H9 (cell line): ENCODE results near the gene PCGF2. TPM values are rescaled to one million over a fixed set of nuclear protein-coding genes. Genes with fewer than 3 reads are reported as not detected.

Experiments used
- DNase-seq: peaks from one replicate; pipeline ENCODE4 v3.0.0-alpha.2; 2017
- H2AFZ ChIP-seq: one replicate; pipeline ENCODE4 v1.6.1; 2013; ENCODE audit warnings: mild to moderate bottlenecking, low read length, control low read depth, moderate library complexity
- H2AK5ac ChIP-seq: 2 replicates; pipeline ENCODE4 v1.6.1; 2013; ENCODE audit warnings: low read length, control low read depth, mixed read lengths; ENCODE audit not compliant: insufficient read length
- H2BK120ac ChIP-seq: one replicate; pipeline ENCODE4 v1.6.1; 2013; ENCODE audit warnings: low read depth, mild to moderate bottlenecking, low read length, control low read depth, inconsistent platforms; ENCODE audit not compliant: poor library complexity, severe bottlenecking
- H2BK12ac ChIP-seq: 2 replicates; pipeline ENCODE4 v1.6.1; 2013; ENCODE audit warnings: low read length, control low read depth, mixed read lengths, low read depth; ENCODE audit not compliant: insufficient read length
- H2BK15ac ChIP-seq: 2 replicates; pipeline ENCODE4 v1.6.1; 2013; ENCODE audit warnings: low read depth, low read length, control low read depth
- H2BK20ac ChIP-seq: one replicate; pipeline ENCODE4 v1.6.1; 2013; ENCODE audit warnings: low read depth, mild to moderate bottlenecking, low read length, control low read depth, inconsistent platforms; ENCODE audit not compliant: poor library complexity, severe bottlenecking
- H2BK5ac ChIP-seq: 2 replicates; pipeline ENCODE4 v1.6.1; 2013; ENCODE audit warnings: low read length, control low read depth, mixed read lengths; ENCODE audit not compliant: insufficient read length
- H3K14ac ChIP-seq: 2 replicates; pipeline ENCODE4 v1.6.1; 2013; ENCODE audit warnings: low read length, control low read depth; ENCODE audit not compliant: insufficient read depth
- H3K18ac ChIP-seq: 2 replicates; pipeline ENCODE4 v1.6.1; 2013; ENCODE audit warnings: low read depth, mild to moderate bottlenecking, mixed read lengths, low read length, control low read depth; ENCODE audit not compliant: insufficient read length
- H3K23ac ChIP-seq: 2 replicates; pipeline ENCODE4 v1.6.1; 2013; ENCODE audit warnings: low read length, control low read depth, mixed read lengths, low read depth; ENCODE audit not compliant: insufficient read length
- H3K23me2 ChIP-seq: 2 replicates; pipeline ENCODE4 v1.6.1; 2013; ENCODE audit warnings: low read depth, mild to moderate bottlenecking, mixed read lengths, low read length, control low read depth; ENCODE audit not compliant: insufficient read length, poor library complexity, severe bottlenecking
- H3K27ac ChIP-seq: 2 replicates; pipeline ENCODE4 v1.5.1; 2013; ENCODE audit warnings: low read length, control low read depth, mixed read lengths, low read depth; ENCODE audit not compliant: insufficient read length
- H3K27me3 ChIP-seq: 2 replicates; pipeline ENCODE4 v1.6.1; 2013; ENCODE audit warnings: low read length, control low read depth, inconsistent platforms; ENCODE audit not compliant: insufficient read depth
- H3K4ac ChIP-seq: 2 replicates; pipeline ENCODE4 v1.6.1; 2013; ENCODE audit warnings: low read depth, mild to moderate bottlenecking, control low read depth, inconsistent platforms, low read length, moderate library complexity
- H3K4me1 ChIP-seq: 2 replicates; pipeline ENCODE4 v1.6.1; 2013; ENCODE audit warnings: low read length, control low read depth, inconsistent platforms; ENCODE audit not compliant: insufficient read depth
- H3K4me2 ChIP-seq: 2 replicates; pipeline ENCODE4 v1.6.1; 2013; ENCODE audit warnings: low read length, control low read depth, mixed read lengths; ENCODE audit not compliant: insufficient read length, insufficient read depth
- H3K56ac ChIP-seq: 2 replicates; pipeline ENCODE4 v1.6.1; 2013; ENCODE audit warnings: low read depth, mild to moderate bottlenecking, mixed read lengths, low read length, control low read depth; ENCODE audit not compliant: insufficient read length
- H3K79me1 ChIP-seq: 2 replicates; pipeline ENCODE4 v1.6.1; 2013; ENCODE audit warnings: low read depth, mild to moderate bottlenecking, moderate library complexity, low read length, control low read depth, inconsistent platforms; ENCODE audit not compliant: insufficient read depth, poor library complexity, severe bottlenecking
- H3K79me2 ChIP-seq: 2 replicates; pipeline ENCODE4 v1.6.1; 2013; ENCODE audit warnings: low read length, control low read depth, inconsistent platforms; ENCODE audit not compliant: insufficient read depth
- H3K9ac ChIP-seq: 2 replicates; pipeline ENCODE4 v1.6.1; 2013; ENCODE audit warnings: low read length, control low read depth, mixed read lengths; ENCODE audit not compliant: insufficient read length; ENCODE audit errors: extremely low read depth
- H3K9me3 ChIP-seq: one replicate; pipeline ENCODE4 v1.6.1; 2013; ENCODE audit warnings: low read depth, low read length, inconsistent platforms; ENCODE audit not compliant: control insufficient read depth
- H3T11ph ChIP-seq: one replicate; pipeline ENCODE4 v1.6.1; 2013; ENCODE audit warnings: mild to moderate bottlenecking, low read length, control low read depth, inconsistent platforms
- H4K20me1 ChIP-seq: one replicate; pipeline ENCODE4 v1.6.1; 2013; ENCODE audit not compliant: control insufficient read depth, insufficient read length, insufficient read depth
- H4K5ac ChIP-seq: 2 replicates; pipeline ENCODE4 v1.6.1; 2013; ENCODE audit warnings: low read depth, mild to moderate bottlenecking, mixed read lengths, low read length, control low read depth; ENCODE audit not compliant: insufficient read length
- H4K8ac ChIP-seq: replicated peaks from 2 replicates; pipeline ENCODE4 v1.6.1; 2013; ENCODE audit warnings: low read length, control low read depth, mixed read lengths, low read depth; ENCODE audit not compliant: insufficient read length
- H4K91ac ChIP-seq: 2 replicates; pipeline ENCODE4 v1.6.1; 2013; ENCODE audit warnings: low read depth, mild to moderate bottlenecking, moderate library complexity, mixed read lengths, low read length, control low read depth; ENCODE audit not compliant: insufficient read length
- H3K27ac Mint-ChIP-seq, 3 experiments: 2 replicates in 2 of 3; 3 replicates in 1 of 3; pipeline ENCODE4 v1.8.0; 2020 to 2021; ENCODE audit warnings: mixed read lengths in 3 of 3, mild to moderate bottlenecking in 1 of 3, moderate library complexity in 1 of 3
- H3K27me3 Mint-ChIP-seq: 2 replicates; pipeline ENCODE4 v1.8.0; 2021; ENCODE audit warnings: low read depth, mild to moderate bottlenecking, moderate library complexity, mixed read lengths
- H3K36me3 Mint-ChIP-seq, 3 experiments: 2 replicates in 2 of 3; 3 replicates in 1 of 3; pipeline ENCODE4 v1.8.0; 2020 to 2021; ENCODE audit warnings: low read depth in 3 of 3, mixed read lengths in 3 of 3; ENCODE audit not compliant: insufficient read depth in 1 of 3
- H3K4me1 Mint-ChIP-seq, 2 experiments: 2 replicates each; pipeline ENCODE4 v1.8.0; 2020; ENCODE audit warnings: mixed read lengths in 2 of 2
- H3K4me3 Mint-ChIP-seq, 2 experiments: 2 replicates in 1 of 2; 3 replicates in 1 of 2; pipeline ENCODE4 v1.8.0; 2020 to 2021; ENCODE audit warnings: mild to moderate bottlenecking in 2 of 2, mixed read lengths in 2 of 2, moderate library complexity in 1 of 2
- H3K9me3 Mint-ChIP-seq, 2 experiments: 2 replicates in 1 of 2; 3 replicates in 1 of 2; pipeline ENCODE4 v1.8.0; 2020; ENCODE audit warnings: mild to moderate bottlenecking in 2 of 2, mixed read lengths in 2 of 2, moderate library complexity in 1 of 2
- WGBS: extraction: QIAGEN DNeasy Blood & Tissue Kit; methylation state at CpG from one replicate; pipeline ENCODE4 v1.1.7; 2013; ENCODE audit warnings: missing lambda C conversion rate, low lambda C conversion rate, mixed read lengths; ENCODE audit not compliant: insufficient read length; ENCODE audit errors: extremely low coverage; 5-methylcytosine and 5-hydroxymethylcytosine counted together
- total RNA-seq: library from RNA; stranded (reverse); gene quantifications from 2 replicates; pipeline ENCODE4 v1.2.1, GENCODE V29; 2021
- TF ChIP-seq, protein P1 (sequence below): fragments of 200-600 bp; sonication (generic); conservative IDR thresholded peaks from 3 replicates; pipeline ENCODE4 v1.8.0; 2021; ENCODE audit warnings: antibody characterized with exemption, mild to moderate bottlenecking

PCGF2 gene
- total RNA-seq, 1 experiment from 2014 or later, result 106 TPM

- Mint-ChIP-seq H3K27ac (no peak overlapping the region), H3K9me3 (no peaks in the 10 kb centered on the region), H3K4me3 (no peak overlapping the region), H3K36me3 (peaks cover 45 to 96% (median 77%) of the 10 kb centered on the region in 3 experiments), H3K4me1 (no peaks in the 10 kb centered on the region), H3K27me3 (no peaks in the 10 kb centered on the region)
- H2AFZ ChIP-seq, result no peak overlapping the region
- no peak overlapping the region for H4K5ac ChIP-seq
- no peak overlapping the region for H3K23ac ChIP-seq
- H3K79me1 ChIP-seq, result no peaks in the 10 kb centered on the region
- no peak overlapping the region for H2BK20ac ChIP-seq
- DNase-seq, result no peak
- TF ChIP-seq, protein P1, sequence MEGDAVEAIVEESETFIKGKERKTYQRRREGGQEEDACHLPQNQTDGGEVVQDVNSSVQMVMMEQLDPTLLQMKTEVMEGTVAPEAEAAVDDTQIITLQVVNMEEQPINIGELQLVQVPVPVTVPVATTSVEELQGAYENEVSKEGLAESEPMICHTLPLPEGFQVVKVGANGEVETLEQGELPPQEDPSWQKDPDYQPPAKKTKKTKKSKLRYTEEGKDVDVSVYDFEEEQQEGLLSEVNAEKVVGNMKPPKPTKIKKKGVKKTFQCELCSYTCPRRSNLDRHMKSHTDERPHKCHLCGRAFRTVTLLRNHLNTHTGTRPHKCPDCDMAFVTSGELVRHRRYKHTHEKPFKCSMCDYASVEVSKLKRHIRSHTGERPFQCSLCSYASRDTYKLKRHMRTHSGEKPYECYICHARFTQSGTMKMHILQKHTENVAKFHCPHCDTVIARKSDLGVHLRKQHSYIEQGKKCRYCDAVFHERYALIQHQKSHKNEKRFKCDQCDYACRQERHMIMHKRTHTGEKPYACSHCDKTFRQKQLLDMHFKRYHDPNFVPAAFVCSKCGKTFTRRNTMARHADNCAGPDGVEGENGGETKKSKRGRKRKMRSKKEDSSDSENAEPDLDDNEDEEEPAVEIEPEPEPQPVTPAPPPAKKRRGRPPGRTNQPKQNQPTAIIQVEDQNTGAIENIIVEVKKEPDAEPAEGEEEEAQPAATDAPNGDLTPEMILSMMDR, result no peak
- no peak overlapping the region for H4K8ac ChIP-seq
- no peak overlapping the region for H2BK12ac ChIP-seq
- no peaks in the 10 kb centered on the region for H4K20me1 ChIP-seq
- no peak overlapping the region for H3K27ac ChIP-seq
- H2BK120ac ChIP-seq, result no peak overlapping the region
- no CpG with 5 or more reads among the region's 6 CpGs for WGBS
- H3K4ac ChIP-seq, result no peak overlapping the region
- H2BK5ac ChIP-seq, result no peak overlapping the region
- no peaks in the 10 kb centered on the region for H3K9me3 ChIP-seq
- H2AK5ac ChIP-seq, result no peak overlapping the region
- H3K9ac ChIP-seq, result no peak overlapping the region
- no peaks in the 10 kb centered on the region for H3K4me1 ChIP-seq
- no peaks in the 10 kb centered on the region for H3K79me2 ChIP-seq
- H3K27me3 ChIP-seq, result no peaks in the 10 kb centered on the region
- H3K18ac ChIP-seq, result no peak overlapping the region
- no peak overlapping the region for H4K91ac ChIP-seq
- H3K56ac ChIP-seq, result no peak overlapping the region
- no peaks in the 10 kb centered on the region for H3K23me2 ChIP-seq
- H3K14ac ChIP-seq, result no peak overlapping the region
- no peak overlapping the region for H2BK15ac ChIP-seq
- H3K4me2 ChIP-seq, result no peak overlapping the region
- H3T11ph ChIP-seq, result no peak overlapping the region
Measured at GRCh38 chr17:38768417-38768816, 20.3 kb upstream of the PCGF2 start.
